Peyer's patch (tissue), 4 donors: ENCODE results near the gene BCR.

ENCODE experiments used
- CTCF ChIP-seq, 6 experiments: fragments of 450-650 bp in 4 of 6; fragments of 200-600 bp in 2 of 6; sonication (generic) in 1 of 6; IDR thresholded peaks; one replicate each; pipeline ENCODE4 v1.5.1; 2017 to 2019; ENCODE audit warnings: antibody characterized with exemption in 6 of 6, mild to moderate bottlenecking in 3 of 6, moderate library complexity in 1 of 6
- POLR2A ChIP-seq, 2 donors: fragments of 450-650 bp; IDR thresholded peaks; one replicate each; pipeline ENCODE4 v1.5.1; 2017; ENCODE audit warnings: antibody characterized with exemption in 2 of 2, mild to moderate bottlenecking in 2 of 2, moderate library complexity in 2 of 2

DNA sequence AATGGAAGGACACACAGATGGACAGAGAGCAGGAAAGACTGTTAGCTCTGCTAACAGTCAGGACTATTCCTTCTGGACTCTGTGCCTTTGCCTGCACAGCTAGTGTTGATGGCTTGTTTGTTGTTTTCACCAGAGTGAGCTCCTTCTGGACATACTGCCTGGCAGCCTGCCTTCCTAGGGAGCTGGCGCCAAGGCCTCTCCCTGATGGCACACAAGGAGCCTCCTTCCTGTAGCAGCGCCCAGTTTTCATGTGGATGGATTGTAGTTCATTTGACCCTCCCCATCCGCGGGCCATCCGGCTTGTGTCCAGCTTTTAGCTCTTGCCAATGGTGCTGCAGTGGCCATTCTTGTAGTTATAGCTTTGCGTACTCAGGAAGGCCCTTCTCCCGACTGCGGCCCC lies 16.6 kb upstream of the BCR start:
- TF ChIP-seq POLR2A (IDR thresholded peaks at IDR 0.05) = no peak
- TF ChIP-seq CTCF (IDR thresholded peaks at IDR 0.05) = no peak
